Prostate gland (tissue), 2 donors: ENCODE measurements around the gene TTC38. TPM values are rescaled to one million over a fixed set of nuclear protein-coding genes. Genes with fewer than 3 reads are reported as not detected.
"Not testable (repeated sequence)": the region's sequence is repeated elsewhere in the genome, so short reads cannot be mapped to it uniquely, and the experiment has no call there.

Source experiments
- DNase-seq: peaks from one replicate; pipeline ENCODE4 v3.0.0-alpha.2; 2019; ENCODE audit warnings: low spot score
- H3K27ac ChIP-seq, 2 donors: fragments of 200-600 bp; sonication (generic); 2 replicates each; pipeline ENCODE4 v1.5.1; 2017 to 2019
- H3K27me3 ChIP-seq: fragments of 200-600 bp; sonication (generic); replicated peaks from 2 replicates; pipeline ENCODE4 v1.5.1; 2019; ENCODE audit not compliant: insufficient read depth
- H3K36me3 ChIP-seq, 2 donors: fragments of 200-600 bp; sonication (generic); 1 replicate in 1 of 2; 2 replicates in 1 of 2; pipeline versions ENCODE4 v1.5.1 to v1.8.1; 2017 to 2019
- H3K4me1 ChIP-seq: fragments of 200-600 bp; sonication (generic); replicated peaks from 2 replicates; pipeline ENCODE4 v1.5.1; 2019
- H3K4me3 ChIP-seq, 2 donors: fragments of 200-600 bp; sonication (generic); 2 replicates each; pipeline ENCODE4 v1.5.1; 2017 to 2019
- H3K9me3 ChIP-seq: fragments of 200-600 bp; sonication (generic); 2 replicates; pipeline ENCODE4 v1.5.1; 2017
- POLR2A ChIP-seq: fragments of 450-650 bp; IDR thresholded peaks from one replicate; pipeline ENCODE4 v1.6.1; 2016; ENCODE audit warnings: antibody characterized with exemption, mild to moderate bottlenecking
- POLR2AphosphoS5 ChIP-seq: sonication (generic); formaldehyde crosslinking; IDR thresholded peaks from one replicate; pipeline ENCODE4 v1.6.1; 2017; ENCODE audit warnings: antibody characterized with exemption
- WGBS: methylation state at CpG from one replicate; pipeline ENCODE4 v1.1.5; 2018; 5-methylcytosine and 5-hydroxymethylcytosine counted together
- intact Hi-C: fragments of 100-400 bp; cut with DNase I; formaldehyde crosslinking; loops from one replicate; pipeline ENCODE4 v1.14.2; 2022
- total RNA-seq, 2 donors: library from RNA; depleted of rRNA; stranded (reverse); fragments of >200 nt; gene quantifications; one replicate each; pipeline ENCODE4 v1.1.0, GENCODE V29; 2016
- TF ChIP-seq, protein P1 (sequence below), 4 experiments: fragments of 200-600 bp in 2 of 4; fragments of 450-650 bp in 2 of 4; sonication (generic) in 2 of 4; IDR thresholded peaks; 1 replicate in 3 of 4; 2 replicates in 1 of 4; pipeline ENCODE4 v1.5.1; 2016 to 2019; ENCODE audit warnings: antibody characterized with exemption in 4 of 4, mild to moderate bottlenecking in 2 of 4, moderate library complexity in 2 of 4

TTC38 gene
- total RNA-seq, 2 donors from 2014 or later, result 47.6 to 115 TPM

DNA sequence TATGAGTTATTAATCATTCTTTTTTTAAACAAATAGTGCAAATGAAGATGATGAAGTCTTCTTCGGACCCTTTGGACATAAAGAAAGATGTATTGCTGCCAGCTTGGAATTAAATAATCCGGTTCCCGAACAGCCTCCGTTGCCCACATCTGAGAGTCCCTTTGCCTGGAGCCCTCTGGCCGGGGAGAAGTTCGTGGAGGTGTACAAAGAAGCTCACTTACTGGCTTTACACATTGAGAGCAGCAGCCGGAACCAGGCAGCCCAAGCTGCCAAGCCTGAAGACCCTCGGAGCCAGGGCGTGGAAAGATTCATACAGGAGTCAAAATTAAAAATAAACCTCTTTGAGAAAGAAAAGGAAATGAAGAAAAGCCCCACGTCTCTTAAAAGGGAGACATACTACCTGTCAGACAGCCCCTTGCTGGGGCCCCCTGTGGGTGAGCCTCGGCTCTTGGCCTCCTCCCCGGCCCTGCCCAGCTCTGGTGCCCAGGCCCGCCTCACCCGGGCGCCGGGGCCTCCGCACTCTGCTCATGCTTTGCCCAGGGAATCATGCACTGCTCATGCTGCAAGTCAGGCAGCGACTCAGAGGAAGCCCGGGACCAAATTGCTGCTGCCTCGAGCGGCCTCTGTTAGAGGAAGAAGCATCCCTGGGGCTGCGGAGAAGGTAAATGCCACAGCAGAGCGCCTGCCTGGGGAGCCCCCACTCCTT, 40.6 kb downstream of the TTC38 start:
- Histone ChIP-seq H3K4me1 (no peaks in the 10 kb centered on the region), H3K27me3 (no peaks in the 10 kb centered on the region), H3K9me3 (no peaks in the 10 kb centered on the region), H3K4me3 (no peak overlapping the region), H3K27ac (no peak overlapping the region), H3K36me3 (no peaks in the 10 kb centered on the region)
- WGBS, result 86% methylated on average over 23 of the region's 23 CpGs
- DNase-seq, result no peak
- TF ChIP-seq POLR2AphosphoS5 (no peak), POLR2A (no peak)
- TF ChIP-seq, protein P1, sequence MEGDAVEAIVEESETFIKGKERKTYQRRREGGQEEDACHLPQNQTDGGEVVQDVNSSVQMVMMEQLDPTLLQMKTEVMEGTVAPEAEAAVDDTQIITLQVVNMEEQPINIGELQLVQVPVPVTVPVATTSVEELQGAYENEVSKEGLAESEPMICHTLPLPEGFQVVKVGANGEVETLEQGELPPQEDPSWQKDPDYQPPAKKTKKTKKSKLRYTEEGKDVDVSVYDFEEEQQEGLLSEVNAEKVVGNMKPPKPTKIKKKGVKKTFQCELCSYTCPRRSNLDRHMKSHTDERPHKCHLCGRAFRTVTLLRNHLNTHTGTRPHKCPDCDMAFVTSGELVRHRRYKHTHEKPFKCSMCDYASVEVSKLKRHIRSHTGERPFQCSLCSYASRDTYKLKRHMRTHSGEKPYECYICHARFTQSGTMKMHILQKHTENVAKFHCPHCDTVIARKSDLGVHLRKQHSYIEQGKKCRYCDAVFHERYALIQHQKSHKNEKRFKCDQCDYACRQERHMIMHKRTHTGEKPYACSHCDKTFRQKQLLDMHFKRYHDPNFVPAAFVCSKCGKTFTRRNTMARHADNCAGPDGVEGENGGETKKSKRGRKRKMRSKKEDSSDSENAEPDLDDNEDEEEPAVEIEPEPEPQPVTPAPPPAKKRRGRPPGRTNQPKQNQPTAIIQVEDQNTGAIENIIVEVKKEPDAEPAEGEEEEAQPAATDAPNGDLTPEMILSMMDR (IDR thresholded peaks at IDR 0.05), result no peak
- intact Hi-C loops, result no loop called here

DNA sequence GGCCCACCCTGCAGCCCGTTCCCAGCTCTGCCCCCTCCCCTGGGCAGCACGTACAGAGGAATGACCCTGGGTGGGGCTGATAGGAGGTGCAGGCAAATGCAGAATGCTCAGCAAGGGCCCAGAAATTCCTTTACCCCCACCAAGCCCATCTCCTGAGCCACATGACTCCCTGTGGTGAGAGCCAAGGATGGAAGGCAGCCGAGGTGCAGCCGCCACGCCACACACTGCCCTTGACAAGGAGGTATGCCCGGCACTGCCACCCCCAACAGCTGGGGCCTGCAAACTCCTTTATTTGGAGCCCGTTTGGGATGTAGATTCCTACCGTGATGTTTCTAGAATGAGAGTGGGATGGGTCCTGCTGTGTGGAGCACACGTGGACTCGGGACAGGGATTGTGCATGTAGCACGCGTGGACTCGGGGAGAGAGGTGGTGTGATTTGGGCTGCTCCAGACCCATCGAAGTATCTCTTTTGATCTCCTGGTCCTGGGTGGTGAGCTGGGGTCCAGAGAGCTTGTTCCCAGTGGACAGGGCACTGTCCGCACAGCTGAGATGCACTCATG, 41.8 kb downstream of the TTC38 start:
- WGBS, result 94% methylated on average over 15 of the region's 15 CpGs
- no peaks in the 10 kb centered on the region for H3K4me1 ChIP-seq

DNA sequence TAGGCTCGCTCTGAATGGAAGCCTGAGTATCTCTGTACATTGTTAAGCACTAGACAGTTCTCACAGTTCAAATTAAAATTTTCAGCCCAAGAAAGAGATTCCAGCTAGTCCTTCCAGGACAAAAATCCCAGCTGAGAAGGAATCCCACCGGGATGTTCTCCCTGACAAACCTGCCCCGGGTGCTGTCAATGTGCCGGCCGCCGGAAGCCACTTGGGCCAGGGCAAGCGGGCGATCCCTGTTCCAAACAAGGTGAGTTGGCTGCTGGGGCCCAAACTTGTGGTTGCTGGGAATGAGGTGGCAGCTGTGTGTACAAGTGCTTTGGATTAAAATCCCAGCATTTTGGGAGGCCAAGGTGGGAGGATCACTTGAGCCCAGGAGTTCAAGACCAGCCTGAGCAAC, 44.2 kb downstream of the TTC38 start:
- WGBS, result 98% methylated on average over 8 of the region's 8 CpGs
- intact Hi-C loops, result loop anchor here (5.0 kb wide), 1 partner anchor 315 kb away; no protein-coding TSS in a partner anchor
- H3K4me3 ChIP-seq, result no peak overlapping the region

More for the DNA sequence above, 41.8 kb downstream of the TTC38 start:
- Histone ChIP-seq H3K9me3 (no peaks in the 10 kb centered on the region), H3K4me3 (no peak overlapping the region), H3K27ac (no peak overlapping the region), H3K36me3 (no peaks in the 10 kb centered on the region), H3K27me3 (no peaks in the 10 kb centered on the region)
- DNase-seq, result no peak
- no peak for TF ChIP-seq POLR2A
- intact Hi-C loops, result loop anchor here (5.0 kb wide), 1 partner anchor 312 kb away; no protein-coding TSS in a partner anchor

DNA sequence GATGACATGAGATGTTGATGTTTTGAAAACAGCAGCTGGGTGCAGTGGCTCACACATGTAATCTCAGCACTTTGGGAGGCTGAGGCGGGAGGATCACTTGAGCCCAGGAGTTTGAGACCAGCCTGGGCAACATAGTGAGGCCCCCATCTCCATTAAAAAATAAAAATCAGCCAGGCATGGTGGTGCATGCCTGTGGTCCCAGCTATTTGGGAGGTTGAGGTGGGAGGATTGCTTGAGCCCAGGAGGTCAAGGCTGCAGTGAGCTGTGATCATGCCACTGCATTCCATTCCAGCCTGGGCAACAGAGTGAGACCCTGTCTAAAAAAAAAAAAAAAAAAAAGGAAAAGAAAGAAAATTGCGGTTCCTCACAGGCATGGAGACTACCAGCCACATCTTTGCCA, 45.0 kb downstream of the TTC38 start:
- H3K36me3 ChIP-seq, H3K27me3 ChIP-seq, H3K4me3 ChIP-seq, H3K4me1 ChIP-seq, H3K9me3 ChIP-seq, DNase-seq, H3K27ac ChIP-seq: not testable (repeated sequence)
- intact Hi-C loops, result loop anchor here (5.0 kb wide), 1 partner anchor 316 kb away; no protein-coding TSS in a partner anchor
- 100% methylated on average over 2 of the region's 2 CpGs for WGBS

More for the DNA sequence above, 44.2 kb downstream of the TTC38 start:
- no peak overlapping the region for H3K27ac ChIP-seq
- no peaks in the 10 kb centered on the region for H3K4me1 ChIP-seq
- TF ChIP-seq, protein P1 (IDR thresholded peaks at IDR 0.05), result no peak
- no peak for TF ChIP-seq POLR2A
- TF ChIP-seq POLR2AphosphoS5, result no peak
- no peak for DNase-seq
- no peaks in the 10 kb centered on the region for H3K36me3 ChIP-seq
- H3K27me3 ChIP-seq, result no peaks in the 10 kb centered on the region
- H3K9me3 ChIP-seq, result no peaks in the 10 kb centered on the region

DNA sequence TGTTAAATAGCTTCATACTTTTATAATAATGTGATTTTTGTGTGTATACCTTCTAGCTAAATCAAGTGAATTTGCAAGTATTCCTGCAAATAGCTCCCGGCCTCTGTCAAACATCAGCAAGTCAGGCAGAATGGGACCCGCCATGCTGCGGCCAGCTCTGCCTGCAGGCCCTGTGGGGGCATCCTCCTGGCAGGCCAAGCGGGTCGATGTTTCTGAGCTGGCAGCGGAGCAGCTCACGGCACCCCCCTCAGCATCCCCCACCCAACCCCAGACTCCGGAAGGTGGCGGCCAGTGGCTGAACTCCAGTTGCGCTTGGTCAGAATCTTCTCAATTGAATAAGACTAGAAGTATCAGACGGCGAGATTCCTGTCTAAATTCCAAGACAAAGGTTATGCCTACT, 48.2 kb downstream of the TTC38 start:
- intact Hi-C loops, result no loop called here
- no peaks in the 10 kb centered on the region for H3K27me3 ChIP-seq
- H3K9me3 ChIP-seq, result no peaks in the 10 kb centered on the region
- H3K36me3 ChIP-seq, result no peaks in the 10 kb centered on the region
- DNase-seq, result no peak
- WGBS, result 93% methylated on average over 12 of the region's 12 CpGs
- H3K4me1 ChIP-seq, result no peaks in the 10 kb centered on the region
- TF ChIP-seq POLR2AphosphoS5, result no peak
- no peak for TF ChIP-seq POLR2A
- TF ChIP-seq, protein P1 (IDR thresholded peaks at IDR 0.05), result no peak
- H3K4me3 ChIP-seq, result no peak overlapping the region
- H3K27ac ChIP-seq, result no peak overlapping the region

DNA sequence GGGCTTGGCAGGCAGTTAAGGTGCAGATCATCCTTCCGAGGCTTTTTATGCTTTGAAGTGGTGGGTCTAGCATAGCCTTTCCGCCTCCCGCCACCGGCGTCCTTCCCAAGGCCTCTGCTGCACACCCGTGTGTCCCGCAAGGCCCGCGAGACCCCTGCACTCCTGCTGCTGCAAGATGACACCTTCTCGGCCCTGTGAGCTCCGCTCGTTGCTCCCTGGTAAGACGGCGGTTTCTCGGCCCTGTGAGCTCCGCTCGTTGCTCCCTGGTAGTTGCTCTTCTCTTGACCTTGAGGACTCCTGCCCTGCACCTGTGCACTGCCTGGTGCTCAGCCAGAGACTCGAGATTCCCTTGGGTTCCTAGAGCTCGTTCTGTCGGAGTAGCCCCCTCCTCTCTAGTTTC, 49.8 kb downstream of the TTC38 start:
- Histone ChIP-seq H3K9me3 (no peaks in the 10 kb centered on the region), H3K27ac (no peak overlapping the region), H3K4me1 (no peaks in the 10 kb centered on the region), H3K36me3 (no peaks in the 10 kb centered on the region), H3K27me3 (no peaks in the 10 kb centered on the region), H3K4me3 (no peak overlapping the region)
- no peak for TF ChIP-seq POLR2AphosphoS5
- TF ChIP-seq, protein P1 (IDR thresholded peaks at IDR 0.05), result no peak
- TF ChIP-seq POLR2A, result no peak
- intact Hi-C loops, result no loop called here
- 92% methylated on average over 20 of the region's 20 CpGs for WGBS
- DNase-seq, result no peak
